GM12891 (cell line): ENCODE measurements around the gene CCDC177.

Experiments used
- POLR2A ChIP-seq: IDR thresholded peaks from 2 replicates; pipeline ENCODE4 v1.6.1; 2011; ENCODE audit warnings: low read depth, low read length, control low read depth
- POLR2AphosphoS5 ChIP-seq: IDR thresholded peaks from 2 replicates; pipeline ENCODE4 v1.6.1; 2011; ENCODE audit warnings: low read depth, low read length, control low read depth
- TAF1 ChIP-seq: IDR thresholded peaks from 2 replicates; pipeline ENCODE4 v1.6.1; 2011; ENCODE audit warnings: low read depth, low read length, control low read depth

DNA sequence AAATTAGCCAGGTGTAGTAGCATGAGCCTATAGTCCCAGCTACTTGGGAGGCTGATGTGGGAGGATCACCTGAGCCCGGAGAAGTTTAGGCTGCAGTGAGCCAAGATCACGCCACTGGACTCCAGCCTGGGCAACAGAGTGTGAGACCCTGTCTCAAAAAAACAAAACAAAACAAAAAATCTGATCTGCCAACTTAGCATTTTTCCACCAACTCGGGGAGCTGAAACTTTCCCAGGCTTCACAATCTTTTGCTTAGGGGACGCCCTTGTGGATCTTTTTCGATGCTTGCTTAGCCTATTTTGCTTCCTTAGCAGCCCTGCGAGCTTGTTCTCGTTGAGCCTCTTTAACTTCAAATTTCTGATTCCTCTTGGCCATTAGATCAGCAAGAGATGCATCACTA, 13.8 kb downstream of the CCDC177 start:
- TF ChIP-seq POLR2AphosphoS5: no peak
- no peak for TF ChIP-seq TAF1
- no peak for TF ChIP-seq POLR2A
